Neural cell (in vitro differentiated cells): Measurements from ENCODE around the gene TFCP2L1.

ENCODE experiments used
- EP300 ChIP-seq: fragments of 450-650 bp; conservative IDR thresholded peaks from 2 replicates; pipeline ENCODE4 v1.6.1; 2014; ENCODE audit warnings: antibody characterized with exemption, mild to moderate bottlenecking, moderate library complexity; ENCODE audit not compliant: poor library complexity, severe bottlenecking
- EZH2 ChIP-seq: fragments of 200-600, 300-800 bp; shearing (Covaris generic), sonication (generic); IDR thresholded peaks from 2 replicates; pipeline ENCODE4 v1.6.1; 2014; ENCODE audit warnings: antibody characterized with exemption, low read length, borderline replicate concordance, mild to moderate bottlenecking; ENCODE audit not compliant: insufficient read depth, poor library complexity, severe bottlenecking
- POLR2AphosphoS5 ChIP-seq: IDR thresholded peaks from 2 replicates; pipeline ENCODE4 v1.6.1; 2012
- RAD21 ChIP-seq: fragments of 450-650 bp; conservative IDR thresholded peaks from 2 replicates; pipeline ENCODE4 v1.6.1; 2014; ENCODE audit warnings: antibody characterized with exemption, mild to moderate bottlenecking, moderate library complexity
- SMC3 ChIP-seq: fragments of 450-650 bp; conservative IDR thresholded peaks from 2 replicates; pipeline ENCODE4 v1.6.1; 2014; ENCODE audit warnings: antibody characterized with exemption, mild to moderate bottlenecking, moderate library complexity; ENCODE audit not compliant: poor library complexity
- TAF1 ChIP-seq: IDR thresholded peaks from 2 replicates; pipeline ENCODE4 v1.6.1; 2012; ENCODE audit warnings: low read depth
- TF ChIP-seq, protein P1 (sequence below): fragments of 450-650 bp; IDR thresholded peaks from 2 replicates; pipeline ENCODE4 v1.5.1; 2014; ENCODE audit warnings: antibody characterized with exemption, mild to moderate bottlenecking, moderate library complexity; ENCODE audit not compliant: poor library complexity, severe bottlenecking
- TF ChIP-seq, protein P2 (sequence below): IDR thresholded peaks from 2 replicates; pipeline ENCODE4 v1.6.1; 2012; ENCODE audit warnings: borderline replicate concordance

DNA sequence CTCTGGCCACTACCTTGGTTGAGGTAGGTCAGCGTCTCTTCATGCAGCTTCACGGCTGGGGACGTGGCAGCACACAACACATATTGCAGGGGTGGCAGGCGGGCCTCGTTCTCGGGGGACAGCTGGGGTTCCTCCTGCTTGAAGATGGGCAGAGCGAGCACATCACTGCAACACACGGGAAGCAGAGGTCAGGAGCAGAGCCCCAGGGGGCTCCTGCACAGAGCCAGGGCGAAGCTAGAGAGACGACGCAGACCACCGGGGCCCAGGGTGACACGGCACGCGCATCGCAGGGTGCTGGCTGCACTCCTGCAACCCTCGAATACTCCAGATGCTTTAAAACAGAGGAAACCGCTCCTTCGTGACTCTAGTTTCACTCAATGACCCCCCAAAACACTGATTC is 3.9 kb downstream of the TFCP2L1 start:
- TF ChIP-seq SMC3 (no peak), EZH2 (no peak), EP300 (no peak), TAF1 (no peak), POLR2AphosphoS5 (no peak), RAD21 (no peak)
- TF ChIP-seq, protein P1, sequence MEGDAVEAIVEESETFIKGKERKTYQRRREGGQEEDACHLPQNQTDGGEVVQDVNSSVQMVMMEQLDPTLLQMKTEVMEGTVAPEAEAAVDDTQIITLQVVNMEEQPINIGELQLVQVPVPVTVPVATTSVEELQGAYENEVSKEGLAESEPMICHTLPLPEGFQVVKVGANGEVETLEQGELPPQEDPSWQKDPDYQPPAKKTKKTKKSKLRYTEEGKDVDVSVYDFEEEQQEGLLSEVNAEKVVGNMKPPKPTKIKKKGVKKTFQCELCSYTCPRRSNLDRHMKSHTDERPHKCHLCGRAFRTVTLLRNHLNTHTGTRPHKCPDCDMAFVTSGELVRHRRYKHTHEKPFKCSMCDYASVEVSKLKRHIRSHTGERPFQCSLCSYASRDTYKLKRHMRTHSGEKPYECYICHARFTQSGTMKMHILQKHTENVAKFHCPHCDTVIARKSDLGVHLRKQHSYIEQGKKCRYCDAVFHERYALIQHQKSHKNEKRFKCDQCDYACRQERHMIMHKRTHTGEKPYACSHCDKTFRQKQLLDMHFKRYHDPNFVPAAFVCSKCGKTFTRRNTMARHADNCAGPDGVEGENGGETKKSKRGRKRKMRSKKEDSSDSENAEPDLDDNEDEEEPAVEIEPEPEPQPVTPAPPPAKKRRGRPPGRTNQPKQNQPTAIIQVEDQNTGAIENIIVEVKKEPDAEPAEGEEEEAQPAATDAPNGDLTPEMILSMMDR: no peak
- TF ChIP-seq, protein P2, sequence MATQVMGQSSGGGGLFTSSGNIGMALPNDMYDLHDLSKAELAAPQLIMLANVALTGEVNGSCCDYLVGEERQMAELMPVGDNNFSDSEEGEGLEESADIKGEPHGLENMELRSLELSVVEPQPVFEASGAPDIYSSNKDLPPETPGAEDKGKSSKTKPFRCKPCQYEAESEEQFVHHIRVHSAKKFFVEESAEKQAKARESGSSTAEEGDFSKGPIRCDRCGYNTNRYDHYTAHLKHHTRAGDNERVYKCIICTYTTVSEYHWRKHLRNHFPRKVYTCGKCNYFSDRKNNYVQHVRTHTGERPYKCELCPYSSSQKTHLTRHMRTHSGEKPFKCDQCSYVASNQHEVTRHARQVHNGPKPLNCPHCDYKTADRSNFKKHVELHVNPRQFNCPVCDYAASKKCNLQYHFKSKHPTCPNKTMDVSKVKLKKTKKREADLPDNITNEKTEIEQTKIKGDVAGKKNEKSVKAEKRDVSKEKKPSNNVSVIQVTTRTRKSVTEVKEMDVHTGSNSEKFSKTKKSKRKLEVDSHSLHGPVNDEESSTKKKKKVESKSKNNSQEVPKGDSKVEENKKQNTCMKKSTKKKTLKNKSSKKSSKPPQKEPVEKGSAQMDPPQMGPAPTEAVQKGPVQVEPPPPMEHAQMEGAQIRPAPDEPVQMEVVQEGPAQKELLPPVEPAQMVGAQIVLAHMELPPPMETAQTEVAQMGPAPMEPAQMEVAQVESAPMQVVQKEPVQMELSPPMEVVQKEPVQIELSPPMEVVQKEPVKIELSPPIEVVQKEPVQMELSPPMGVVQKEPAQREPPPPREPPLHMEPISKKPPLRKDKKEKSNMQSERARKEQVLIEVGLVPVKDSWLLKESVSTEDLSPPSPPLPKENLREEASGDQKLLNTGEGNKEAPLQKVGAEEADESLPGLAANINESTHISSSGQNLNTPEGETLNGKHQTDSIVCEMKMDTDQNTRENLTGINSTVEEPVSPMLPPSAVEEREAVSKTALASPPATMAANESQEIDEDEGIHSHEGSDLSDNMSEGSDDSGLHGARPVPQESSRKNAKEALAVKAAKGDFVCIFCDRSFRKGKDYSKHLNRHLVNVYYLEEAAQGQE: no peak
